GM12872 (cell line): ENCODE measurements around the gene SLC6A18.

Source experiments
- CTCF ChIP-seq: IDR thresholded peaks from 3 replicates; pipeline ENCODE4 v1.5.1; 2011; ENCODE audit warnings: low read depth, mild to moderate bottlenecking, low read length, moderate library complexity; ENCODE audit not compliant: insufficient read depth

SLC6A18 gene

DNA sequence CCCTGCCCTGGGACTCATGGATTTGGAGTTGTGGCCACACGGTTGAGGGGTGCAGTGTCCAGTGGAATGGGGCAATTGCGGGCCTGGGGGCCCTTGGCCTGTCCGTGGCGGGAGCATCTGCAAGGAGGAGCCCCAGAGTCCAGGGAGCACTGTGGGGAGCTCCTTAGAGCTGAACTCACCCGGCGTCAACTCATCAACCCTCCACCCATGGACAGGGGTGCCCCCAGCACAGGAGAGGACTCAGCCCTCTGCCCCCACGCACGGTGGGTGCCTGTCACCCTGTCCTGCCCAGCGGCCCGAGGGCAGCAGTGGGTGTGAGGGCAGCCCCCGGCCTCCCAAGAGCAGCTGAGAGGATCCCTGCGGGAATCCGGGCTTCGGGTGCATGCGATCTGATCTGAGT lies 550 bp upstream of the SLC6A18 start:
- no peak for TF ChIP-seq CTCF

DNA sequence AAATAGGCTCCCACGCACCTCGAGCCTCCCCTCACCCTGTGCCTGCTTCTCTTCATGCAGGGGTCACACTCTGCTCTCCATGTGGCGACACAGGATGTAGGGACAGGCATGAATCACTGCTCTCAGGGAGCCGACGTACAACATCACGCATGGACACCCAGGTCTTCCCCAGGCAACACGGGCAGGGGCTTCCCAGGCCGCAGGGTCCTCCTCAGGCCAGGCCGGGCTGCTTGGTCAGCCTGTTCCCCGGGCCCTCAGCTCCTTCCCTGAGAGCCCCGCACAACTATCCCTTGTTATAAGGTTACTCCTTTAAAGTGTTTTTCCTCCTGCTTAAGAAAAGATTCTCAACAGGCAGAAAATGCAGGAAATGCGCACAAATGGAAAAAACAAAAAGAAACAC lies 1.1 kb downstream of the SLC6A18 start:
- TF ChIP-seq CTCF, result no peak

DNA sequence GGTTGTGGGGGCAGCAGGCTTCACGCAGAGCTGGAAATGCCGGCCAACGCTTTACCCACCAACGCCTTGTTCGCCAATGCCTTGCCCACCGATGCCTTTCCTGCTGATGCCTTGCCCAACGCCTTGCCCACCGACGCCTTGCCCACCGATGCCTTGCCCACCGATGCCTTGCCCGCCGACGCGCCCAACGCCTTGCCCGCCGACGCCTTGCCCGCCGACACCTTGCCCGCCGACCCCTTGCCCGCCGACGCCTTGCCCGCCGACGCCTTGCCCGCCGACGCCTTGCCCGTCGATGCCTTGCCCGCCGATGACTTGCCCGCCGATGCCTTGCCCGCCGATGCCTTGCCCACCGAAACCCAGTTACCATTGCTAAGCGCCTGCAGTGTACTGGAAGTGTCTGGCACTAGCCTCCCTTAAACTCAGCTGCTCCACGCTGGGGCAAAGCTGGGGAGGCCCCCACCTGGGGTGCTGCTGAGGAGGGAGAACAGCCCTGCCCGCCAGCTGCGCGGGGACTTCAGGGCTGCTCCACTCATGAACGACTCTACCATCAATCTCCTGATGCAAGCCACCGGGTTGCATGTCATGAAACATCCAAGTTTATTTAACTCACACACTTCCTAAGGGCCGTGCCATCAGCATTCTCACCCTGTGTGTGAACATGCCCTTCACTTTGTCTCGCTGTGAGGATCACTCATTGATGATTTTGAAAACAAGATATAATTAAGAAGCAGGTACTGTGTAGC lies 1.8 kb downstream of the SLC6A18 start:
- TF ChIP-seq CTCF, result no peak

DNA sequence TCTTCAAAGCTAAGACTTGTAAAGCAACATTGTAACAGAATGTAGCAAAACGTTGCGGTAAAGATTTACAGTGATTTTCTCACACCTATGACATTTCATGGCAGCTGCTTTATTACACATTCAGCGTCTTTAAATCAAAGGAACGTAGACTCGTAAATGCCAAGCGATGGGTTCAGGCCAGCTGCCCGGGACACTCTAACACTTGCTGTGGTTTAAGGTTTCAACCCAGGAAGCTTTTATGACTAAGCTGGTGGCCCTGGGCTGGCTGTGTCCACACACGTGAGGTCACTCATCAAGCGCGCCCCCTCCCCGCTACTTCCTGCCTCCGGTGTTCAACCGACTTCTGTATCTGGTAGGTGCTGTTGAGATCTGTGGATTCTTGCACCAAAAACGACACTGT lies 2.5 kb downstream of the SLC6A18 start:
- TF ChIP-seq CTCF, result no peak

DNA sequence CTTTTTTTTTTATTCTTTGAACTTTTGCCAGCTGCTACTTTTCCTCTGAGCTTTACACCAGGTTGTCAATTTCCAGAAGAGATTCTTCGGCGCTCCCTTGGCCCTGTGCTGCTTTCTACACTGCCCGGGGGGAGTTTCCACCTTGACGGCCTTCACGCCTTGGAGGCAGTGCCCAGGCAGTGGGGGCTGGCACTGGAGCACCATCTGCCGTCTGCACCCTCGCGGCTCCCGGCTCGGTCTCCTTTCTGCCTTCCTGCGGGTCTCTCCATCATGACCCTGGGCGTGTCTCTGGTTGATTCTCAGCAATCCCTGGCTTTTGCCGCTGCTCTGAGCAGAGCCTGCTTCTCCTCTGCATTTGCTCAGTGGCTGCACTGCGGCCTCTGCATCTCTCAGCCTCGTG lies 2.9 kb downstream of the SLC6A18 start:
- no peak for TF ChIP-seq CTCF

- no peak for TF ChIP-seq CTCF
Measured at GRCh38 chr5:1229822-1230221, 4.6 kb downstream of the SLC6A18 start.

GRCh38 chr5:1230551-1230950 lies 5.4 kb downstream of the SLC6A18 start:
- TF ChIP-seq CTCF, result no peak
